Brain microvascular endothelial cell (primary cell): ENCODE data around the gene FARS2.

ENCODE experiments used
- DNase-seq: peaks from one replicate; pipeline ENCODE4 v3.0.0-alpha.2; 2020
- H3K27ac ChIP-seq: fragments of 250-450 bp; sonication (Bioruptor Pico); 2 replicates; pipeline ENCODE4 v1.5.1; 2020; ENCODE audit warnings: mild to moderate bottlenecking, moderate library complexity
- H3K27me3 ChIP-seq: fragments of 250-450 bp; sonication (Bioruptor Pico); replicated peaks from 2 replicates; pipeline ENCODE4 v1.5.1; 2020; ENCODE audit warnings: mild to moderate bottlenecking
- H3K36me3 ChIP-seq: fragments of 250-450 bp; sonication (Bioruptor Pico); replicated peaks from 2 replicates; pipeline ENCODE4 v1.5.1; 2020; ENCODE audit warnings: mild to moderate bottlenecking
- H3K4me3 ChIP-seq: 2 replicates; pipeline ENCODE4 v1.5.1; 2011; ENCODE audit warnings: low read depth, mild to moderate bottlenecking, control low read depth, low read length, moderate library complexity
- CTCF ChIP-seq: IDR thresholded peaks from 2 replicates; pipeline ENCODE4 v1.5.1; 2011; ENCODE audit warnings: low read depth, mild to moderate bottlenecking, moderate library complexity, low read length, control low read depth, inconsistent platforms; ENCODE audit errors: missing control alignments
- in situ Hi-C: cut with HindIII; loops from 2 replicates; pipeline ENCODE4 v1.10.0; 2017; ENCODE audit warnings: low sequenced_read_pairs, low pct_ligation_motif_present

FARS2 gene

GRCh38 chr6:5384276-5384675, 123.0 kb downstream of the FARS2 start:
- in situ Hi-C loops = no loop called here
- H3K27ac ChIP-seq = no peak overlapping the region
- no peak for DNase-seq
- H3K27me3 ChIP-seq = no peaks in the 10 kb centered on the region
- no peaks in the 10 kb centered on the region for H3K36me3 ChIP-seq
- H3K4me3 ChIP-seq = no peak overlapping the region
- no peak for TF ChIP-seq CTCF

GRCh38 chr6:5388326-5388725, 127.0 kb downstream of the FARS2 start:
- no peaks in the 10 kb centered on the region for H3K36me3 ChIP-seq
- H3K4me3 ChIP-seq = no peak overlapping the region
- no peak for DNase-seq
- no peak for TF ChIP-seq CTCF
- no peaks in the 10 kb centered on the region for H3K27me3 ChIP-seq
- in situ Hi-C loops = no loop called here
- no peak overlapping the region for H3K27ac ChIP-seq

GRCh38 chr6:5389086-5389745, 127.9 kb downstream of the FARS2 start:
- no peak for DNase-seq
- H3K27me3 ChIP-seq = no peaks in the 10 kb centered on the region
- no peaks in the 10 kb centered on the region for H3K36me3 ChIP-seq
- no peak overlapping the region for H3K27ac ChIP-seq
- no peak for TF ChIP-seq CTCF
- in situ Hi-C loops = no loop called here
- no peak overlapping the region for H3K4me3 ChIP-seq

- no peak overlapping the region for H3K4me3 ChIP-seq
- H3K36me3 ChIP-seq = no peaks in the 10 kb centered on the region
- DNase-seq = no peak
- no peaks in the 10 kb centered on the region for H3K27me3 ChIP-seq
- TF ChIP-seq CTCF = no peak
- in situ Hi-C loops = no loop called here
- no peak overlapping the region for H3K27ac ChIP-seq
These were observed 128.9 kb downstream of the FARS2 start for GRCh38 chr6:5390177-5390576.

- in situ Hi-C loops = no loop called here
These were observed 133.0 kb downstream of the FARS2 start for GRCh38 chr6:5394280-5394679.

More at GRCh38 chr6:5394280-5394679, 133.0 kb downstream of the FARS2 start:
- H3K27me3 ChIP-seq = no peaks in the 10 kb centered on the region
- no peak for DNase-seq
- no peaks in the 10 kb centered on the region for H3K36me3 ChIP-seq
- TF ChIP-seq CTCF = no peak
- H3K27ac ChIP-seq = no peak overlapping the region
- no peak overlapping the region for H3K4me3 ChIP-seq
